ENCODE measurements around the gene MOV10.

Gene MOV10

GRCh38 chr1:112700290-112701226, 26.1 kb downstream of the MOV10 start:
- peak; percentile 75 for DNase-seq (ENCODE audit: low spot score)

GRCh38 chr1:112701227-112702066, 27.0 kb downstream of the MOV10 start:
- DNase-seq (ENCODE audit: low spot score) = no peak

GRCh38 chr1:112702067-112702395, 27.6 kb downstream of the MOV10 start:
- no peak for DNase-seq (ENCODE audit: low spot score)

- DNase-seq (ENCODE audit: low spot score) = no peak
Observed at GRCh38 chr1:112702420-112703261, 28.2 kb downstream of the MOV10 start.

GRCh38 chr1:112703706-112704105, 29.2 kb downstream of the MOV10 start:
- DNase-seq (ENCODE audit: low spot score) = no peak

GRCh38 chr1:112704391-112704933, 30.0 kb downstream of the MOV10 start:
- DNase-seq (ENCODE audit: low spot score) = no peak

- peak; percentile 39 for DNase-seq (ENCODE audit: low spot score)
Observed at GRCh38 chr1:112704934-112705627, 30.6 kb downstream of the MOV10 start.

- peak; percentile 18 for DNase-seq (ENCODE audit: low spot score)
Observed at GRCh38 chr1:112706505-112707220, 32.2 kb downstream of the MOV10 start, which contains the start of gene RHOC. RHOC (minus strand) TSS chr1:112707127; CDS start chr1:112703799, 3,328 bp downstream.

GRCh38 chr1:112707221-112708001, 33.0 kb downstream of the MOV10 start:
- DNase-seq (ENCODE audit: low spot score) = peak; percentile 62

GRCh38 chr1:112708002-112708448, 33.6 kb downstream of the MOV10 start:
- DNase-seq (ENCODE audit: low spot score) = no peak

- no peak for DNase-seq (ENCODE audit: low spot score)
Observed at GRCh38 chr1:112708489-112708888, 34.0 kb downstream of the MOV10 start.

- DNase-seq (ENCODE audit: low spot score) = no peak
Observed at GRCh38 chr1:112710159-112710558, 35.7 kb downstream of the MOV10 start.

GRCh38 chr1:112710586-112710985, 36.1 kb downstream of the MOV10 start:
- DNase-seq (ENCODE audit: low spot score) = no peak

- DNase-seq (ENCODE audit: low spot score) = no peak
Observed at GRCh38 chr1:112711041-112711440, 36.6 kb downstream of the MOV10 start.

GRCh38 chr1:112711670-112712069, 37.2 kb downstream of the MOV10 start:
- DNase-seq (ENCODE audit: low spot score) = no peak

GRCh38 chr1:112712191-112712590, 37.7 kb downstream of the MOV10 start:
- DNase-seq (ENCODE audit: low spot score) = no peak

- no peak for DNase-seq (ENCODE audit: low spot score)
Observed at GRCh38 chr1:112712701-112713128, 38.3 kb downstream of the MOV10 start.

- no peak for DNase-seq (ENCODE audit: low spot score)
Observed at GRCh38 chr1:112713466-112714312, 39.2 kb downstream of the MOV10 start.
